CD14-positive monocyte (primary cell): ENCODE measurements around the gene FGFR1OP2. TPM values are rescaled to one million over a fixed set of nuclear protein-coding genes. Genes with fewer than 3 reads are reported as not detected.

Experiments
- DNase-seq, 3 donors: peaks; one replicate each; pipeline ENCODE4 v3.0.0-alpha.2; 2011 to 2022
- H2AFZ ChIP-seq: 2 replicates; pipeline ENCODE4 v1.6.0; 2012; ENCODE audit warnings: mild to moderate bottlenecking, low read depth, low read length, inconsistent platforms; ENCODE audit not compliant: insufficient read depth, poor library complexity, severe bottlenecking
- H3K27ac ChIP-seq, 2 donors: 1 replicate in 1 of 2; 2 replicates in 1 of 2; pipeline ENCODE4 v1.5.1; 2012 to 2013; ENCODE audit warnings: low read length in 2 of 2, control low read depth in 1 of 2, inconsistent platforms in 1 of 2, low read depth in 1 of 2, mild to moderate bottlenecking in 1 of 2
- H3K27me3 ChIP-seq, 2 donors: one replicate each; pipeline versions ENCODE4 v1.6.0 to v1.6.1; 2011 to 2013; ENCODE audit warnings: low read length in 2 of 2; ENCODE audit not compliant: control insufficient read depth in 2 of 2, insufficient read depth in 2 of 2
- H3K36me3 ChIP-seq, 2 donors: replicated peaks in 1 of 2; 1 replicate in 1 of 2; 2 replicates in 1 of 2; pipeline versions ENCODE4 v1.5.1 to v1.6.1; 2012 to 2013; ENCODE audit warnings: low read length in 2 of 2, control low read depth in 1 of 2, inconsistent platforms in 1 of 2, mild to moderate bottlenecking in 1 of 2; ENCODE audit not compliant: insufficient read depth in 2 of 2, control insufficient read depth in 1 of 2
- H3K4me1 ChIP-seq, 2 donors: 1 replicate in 1 of 2; 2 replicates in 1 of 2; pipeline versions ENCODE4 v1.5.1 to v1.6.1; 2012 to 2013; ENCODE audit warnings: low read length in 2 of 2, control low read depth in 1 of 2, inconsistent platforms in 1 of 2, mild to moderate bottlenecking in 1 of 2, moderate library complexity in 1 of 2; ENCODE audit not compliant: insufficient read depth in 2 of 2, control insufficient read depth in 1 of 2
- H3K4me2 ChIP-seq: replicated peaks from 2 replicates; pipeline ENCODE3; 2012; ENCODE audit warnings: low read length, moderate library complexity, mild to moderate bottlenecking; ENCODE audit not compliant: poor library complexity, severe bottlenecking; ENCODE audit errors: extremely low read depth
- H3K4me3 ChIP-seq, 3 experiments: fragments of 200-600 bp in 1 of 3; sonication (generic) in 1 of 3; replicated peaks in 1 of 3; 1 replicate in 2 of 3; 2 replicates in 1 of 3; pipeline ENCODE4 v1.5.1; 2011 to 2013; ENCODE audit warnings: low read length in 3 of 3, mild to moderate bottlenecking in 3 of 3, control low read depth in 2 of 3, low read depth in 2 of 3, inconsistent platforms in 1 of 3, moderate library complexity in 1 of 3
- H3K79me2 ChIP-seq: 2 replicates; pipeline ENCODE4 v1.6.0; 2012; ENCODE audit warnings: mild to moderate bottlenecking, control low read depth, inconsistent platforms, low read length, moderate library complexity; ENCODE audit not compliant: insufficient read depth
- H3K9ac ChIP-seq: 2 replicates; pipeline ENCODE4 v1.6.0; 2017; ENCODE audit warnings: low read length, mild to moderate bottlenecking; ENCODE audit not compliant: insufficient read depth, poor library complexity, severe bottlenecking
- H3K9me3 ChIP-seq, 2 donors: replicated peaks in 1 of 2; 1 replicate in 1 of 2; 2 replicates in 1 of 2; pipeline versions ENCODE4 v1.5.1 to v1.6.1; 2012 to 2013; ENCODE audit warnings: low read length in 2 of 2, control low read depth in 1 of 2; ENCODE audit not compliant: control insufficient read depth in 1 of 2, insufficient read depth in 1 of 2
- H4K20me1 ChIP-seq: 2 replicates; pipeline ENCODE4 v1.6.0; 2012; ENCODE audit warnings: mild to moderate bottlenecking, low read length, control low read depth, moderate library complexity; ENCODE audit not compliant: insufficient read depth
- H3K27ac Mint-ChIP-seq, 7 donors: one replicate each; pipeline ENCODE4 v1.8.0; 2020; ENCODE audit warnings: mild to moderate bottlenecking in 7 of 7, mixed read lengths in 7 of 7, moderate library complexity in 6 of 7, inconsistent platforms in 2 of 7
- H3K27me3 Mint-ChIP-seq, 3 donors: one replicate each; pipeline ENCODE4 v1.8.0; 2021 to 2022; ENCODE audit warnings: low read depth in 3 of 3, mild to moderate bottlenecking in 3 of 3, mixed read lengths in 3 of 3, moderate library complexity in 3 of 3, inconsistent platforms in 1 of 3
- H3K36me3 Mint-ChIP-seq, 2 donors: one replicate each; pipeline ENCODE4 v1.8.0; 2020; ENCODE audit warnings: mixed read lengths in 2 of 2, inconsistent platforms in 1 of 2, mild to moderate bottlenecking in 1 of 2
- H3K4me1 Mint-ChIP-seq: one replicate; pipeline ENCODE4 v1.8.0; 2020; ENCODE audit warnings: mild to moderate bottlenecking, mixed read lengths
- H3K4me3 Mint-ChIP-seq, 2 donors: one replicate each; pipeline ENCODE4 v1.8.0; 2020; ENCODE audit warnings: mild to moderate bottlenecking in 2 of 2, mixed read lengths in 2 of 2, moderate library complexity in 1 of 2
- H3K9me3 Mint-ChIP-seq, 7 donors: one replicate each; pipeline ENCODE4 v1.8.0; 2020 to 2022; ENCODE audit warnings: mixed read lengths in 7 of 7, mild to moderate bottlenecking in 6 of 7, moderate library complexity in 6 of 7, inconsistent platforms in 2 of 7
- CTCF ChIP-seq: fragments of 200-600 bp; IDR thresholded peaks from one replicate; pipeline ENCODE4 v1.8.0; 2022; ENCODE audit warnings: antibody characterized with exemption, mild to moderate bottlenecking
- WGBS: methylation state at CpG from one replicate; pipeline ENCODE4 v1.1.5; 2013; ENCODE audit warnings: missing lambda C conversion rate; ENCODE audit not compliant: insufficient coverage; 5-methylcytosine and 5-hydroxymethylcytosine counted together
- intact Hi-C, 2 donors: fragments of 100-400 bp; cut with micrococcal nuclease; formaldehyde crosslinking; loops; one replicate each; pipeline versions ENCODE4 v1.15.0 to v1.15.1; 2023
- polyA plus RNA-seq, 3 donors: library from polyadenylated mRNA; depleted of rRNA in 1 of 3; unstranded in 2 of 3; stranded (reverse) in 1 of 3; fragments of 300-500 nt in 2 of 3; fragments of >200 nt in 1 of 3; fragmentation: Illumina TruSeq in 2 of 3; gene quantifications; 1 replicate in 2 of 3; 2 replicates in 1 of 3; pipeline ENCODE4 v1.2.3, GENCODE V29; 2012 to 2021

FGFR1OP2 gene
- polyA plus RNA-seq, 3 donors: 29.8 to 68.9 (median 66.4) TPM

DNA sequence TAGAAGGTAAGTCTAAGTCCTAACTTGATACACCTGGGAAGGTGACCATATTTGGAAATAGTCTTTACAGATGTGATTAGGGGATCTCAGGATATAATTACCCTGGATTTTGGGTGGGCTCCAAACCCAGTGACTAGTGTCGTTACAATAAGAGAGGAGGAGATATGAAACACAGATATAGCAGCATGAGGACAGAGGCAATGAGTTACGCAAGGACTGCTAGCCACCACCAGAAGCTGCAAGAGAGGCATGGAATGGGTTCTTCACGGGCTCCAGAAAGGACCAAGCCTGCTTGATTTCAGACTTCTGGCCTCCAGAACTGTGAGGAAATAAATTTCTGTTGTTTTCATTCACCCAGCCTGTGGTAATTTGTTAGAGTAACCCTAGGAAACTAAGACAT is 28.6 kb downstream of the FGFR1OP2 start:
- H3K27me3 Mint-ChIP-seq: no peaks in the 10 kb centered on the region
- no peaks in the 10 kb centered on the region for H3K9me3 Mint-ChIP-seq
- no peak overlapping the region for H3K4me3 Mint-ChIP-seq
- peaks cover 3% of the 10 kb centered on the region for H3K4me1 Mint-ChIP-seq
- intact Hi-C loops: no loop called here
- Histone ChIP-seq H3K9ac (no peak overlapping the region), H3K4me3 (no peak overlapping the region), H4K20me1 (no peaks in the 10 kb centered on the region), H3K36me3 (peaks cover 22 to 80% of the 10 kb centered on the region in 2 donors), H3K4me1 (peaks cover 0 to 7% of the 10 kb centered on the region in 2 donors), H3K27ac (no peak overlapping the region), H3K4me2 (no peak overlapping the region), H2AFZ (no peak overlapping the region), H3K79me2 (no peaks in the 10 kb centered on the region), H3K27me3 (no peaks in the 10 kb centered on the region), H3K9me3 (no peaks in the 10 kb centered on the region)
- H3K36me3 Mint-ChIP-seq: peaks cover 45 to 57% of the 10 kb centered on the region in 2 donors
- DNase-seq: no peak
- TF ChIP-seq CTCF: no peak
- 60% methylated on average over 1 of the region's 3 CpGs for WGBS
- H3K27ac Mint-ChIP-seq: no peak overlapping the region

GRCh38 chr12:26970136-26970535 is 31.9 kb downstream of the FGFR1OP2 start:
- H3K9ac ChIP-seq: no peak overlapping the region
- no peak overlapping the region for H2AFZ ChIP-seq
- Mint-ChIP-seq H3K4me1 (no peaks in the 10 kb centered on the region), H3K4me3 (no peak overlapping the region), H3K27ac (peak overlapping the region in 1 of 7 donors; percentile 51), H3K9me3 (no peaks in the 10 kb centered on the region), H3K36me3 (peaks cover 46 to 62% of the 10 kb centered on the region in 2 donors), H3K27me3 (no peaks in the 10 kb centered on the region)
- no peak for TF ChIP-seq CTCF
- no peaks in the 10 kb centered on the region for H3K9me3 ChIP-seq
- 100% methylated on average over 1 of the region's 2 CpGs for WGBS
- no peaks in the 10 kb centered on the region for H3K79me2 ChIP-seq
- H3K4me1 ChIP-seq: no peaks in the 10 kb centered on the region
- intact Hi-C loops: no loop called here
- H3K36me3 ChIP-seq: peaks cover 37 to 89% of the 10 kb centered on the region in 2 donors
- no peaks in the 10 kb centered on the region for H4K20me1 ChIP-seq
- no peak overlapping the region for H3K4me2 ChIP-seq
- no peak for DNase-seq
- H3K27ac ChIP-seq: no peak overlapping the region
- H3K27me3 ChIP-seq: no peaks in the 10 kb centered on the region
- H3K4me3 ChIP-seq: no peak overlapping the region
